NB4 (cell line): ENCODE measurements around the gene CHST8.

Experiments
- CTCF ChIP-seq: IDR thresholded peaks from one replicate; pipeline ENCODE4 v1.5.1; 2012; ENCODE audit warnings: low read depth, low read length
- MAX ChIP-seq: IDR thresholded peaks from 2 replicates; pipeline ENCODE4 v1.6.1; 2011; ENCODE audit warnings: low read depth, low read length
- POLR2A ChIP-seq: IDR thresholded peaks from 2 replicates; pipeline ENCODE4 v1.6.1; 2011; ENCODE audit warnings: mild to moderate bottlenecking; ENCODE audit not compliant: insufficient read length; ENCODE audit errors: extremely low read depth

GRCh38 chr19:33767898-33768413 is 146.2 kb downstream of the CHST8 start:
- no peak for TF ChIP-seq POLR2A
- peak; percentile 27 for TF ChIP-seq CTCF
- no peak for TF ChIP-seq MAX
